ENCODE results near the gene IGDCC3.

IGDCC3 gene

DNA sequence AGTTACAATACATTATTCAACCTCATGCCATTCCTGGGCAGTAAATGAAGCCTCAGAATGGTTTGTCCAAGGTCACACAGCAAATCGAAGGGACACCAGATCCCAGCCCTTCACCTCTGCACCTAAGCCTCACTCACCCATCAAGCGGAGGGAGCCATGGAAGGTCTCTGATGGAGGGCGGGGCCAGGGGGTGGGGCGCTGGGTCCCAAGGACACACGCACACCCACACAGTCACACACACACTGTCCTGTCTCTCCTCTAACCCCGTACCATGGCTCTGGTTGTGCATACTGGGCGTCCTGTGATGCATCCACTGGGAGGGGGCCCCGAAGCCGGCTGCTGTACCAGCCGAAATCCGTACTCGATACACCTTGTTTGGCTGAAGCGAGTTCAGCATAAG lies 15.3 kb upstream of the IGDCC3 start:
- Histone ChIP-seq H3K4me3 (replicated peaks; ENCODE audit: insufficient read depth, low read length) (no peak overlapping the region), H3K27me3 (ENCODE audit: insufficient read depth, poor library complexity, severe bottlenecking) (peaks cover 59% of the 10 kb centered on the region), H3K27ac (replicated peaks) (no peak overlapping the region)
- TF ChIP-seq POLR2AphosphoS5 (IDR thresholded peaks at IDR 0.05; ENCODE audit: low read depth) = no peak
- TF ChIP-seq, protein P1, sequence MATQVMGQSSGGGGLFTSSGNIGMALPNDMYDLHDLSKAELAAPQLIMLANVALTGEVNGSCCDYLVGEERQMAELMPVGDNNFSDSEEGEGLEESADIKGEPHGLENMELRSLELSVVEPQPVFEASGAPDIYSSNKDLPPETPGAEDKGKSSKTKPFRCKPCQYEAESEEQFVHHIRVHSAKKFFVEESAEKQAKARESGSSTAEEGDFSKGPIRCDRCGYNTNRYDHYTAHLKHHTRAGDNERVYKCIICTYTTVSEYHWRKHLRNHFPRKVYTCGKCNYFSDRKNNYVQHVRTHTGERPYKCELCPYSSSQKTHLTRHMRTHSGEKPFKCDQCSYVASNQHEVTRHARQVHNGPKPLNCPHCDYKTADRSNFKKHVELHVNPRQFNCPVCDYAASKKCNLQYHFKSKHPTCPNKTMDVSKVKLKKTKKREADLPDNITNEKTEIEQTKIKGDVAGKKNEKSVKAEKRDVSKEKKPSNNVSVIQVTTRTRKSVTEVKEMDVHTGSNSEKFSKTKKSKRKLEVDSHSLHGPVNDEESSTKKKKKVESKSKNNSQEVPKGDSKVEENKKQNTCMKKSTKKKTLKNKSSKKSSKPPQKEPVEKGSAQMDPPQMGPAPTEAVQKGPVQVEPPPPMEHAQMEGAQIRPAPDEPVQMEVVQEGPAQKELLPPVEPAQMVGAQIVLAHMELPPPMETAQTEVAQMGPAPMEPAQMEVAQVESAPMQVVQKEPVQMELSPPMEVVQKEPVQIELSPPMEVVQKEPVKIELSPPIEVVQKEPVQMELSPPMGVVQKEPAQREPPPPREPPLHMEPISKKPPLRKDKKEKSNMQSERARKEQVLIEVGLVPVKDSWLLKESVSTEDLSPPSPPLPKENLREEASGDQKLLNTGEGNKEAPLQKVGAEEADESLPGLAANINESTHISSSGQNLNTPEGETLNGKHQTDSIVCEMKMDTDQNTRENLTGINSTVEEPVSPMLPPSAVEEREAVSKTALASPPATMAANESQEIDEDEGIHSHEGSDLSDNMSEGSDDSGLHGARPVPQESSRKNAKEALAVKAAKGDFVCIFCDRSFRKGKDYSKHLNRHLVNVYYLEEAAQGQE (IDR thresholded peaks at IDR 0.05; ENCODE audit: insufficient replicate concordance, low read depth) = no peak
- DNase-seq (ENCODE audit: low read depth in 1 of 2, low spot score in 1 of 2) = no peak

DNA sequence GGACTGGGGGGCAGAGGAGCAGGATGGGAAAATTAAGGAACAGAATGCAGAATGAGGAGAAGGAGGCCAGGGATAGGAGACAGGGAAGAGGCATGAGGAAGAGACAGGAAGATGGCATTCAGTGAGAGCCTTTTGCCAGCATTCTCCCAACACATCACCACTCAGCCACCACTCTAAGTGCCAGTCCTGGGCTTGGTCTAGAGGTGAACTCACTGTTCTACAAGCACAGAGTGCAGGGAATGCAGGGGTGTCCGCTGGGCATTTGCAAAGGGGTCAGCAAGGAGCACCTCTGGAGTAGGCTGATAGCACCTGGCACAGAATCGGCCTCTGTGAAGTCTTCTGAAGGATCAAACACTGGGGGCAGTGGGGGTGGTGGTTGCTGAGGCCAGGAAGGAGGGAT lies 14.6 kb upstream of the IGDCC3 start:
- Histone ChIP-seq H3K4me3 (replicated peaks; ENCODE audit: insufficient read depth, low read length) (no peak overlapping the region), H3K27ac (replicated peaks) (no peak overlapping the region), H3K27me3 (ENCODE audit: insufficient read depth, poor library complexity, severe bottlenecking) (peaks cover 53% of the 10 kb centered on the region)
- TF ChIP-seq, protein P2, sequence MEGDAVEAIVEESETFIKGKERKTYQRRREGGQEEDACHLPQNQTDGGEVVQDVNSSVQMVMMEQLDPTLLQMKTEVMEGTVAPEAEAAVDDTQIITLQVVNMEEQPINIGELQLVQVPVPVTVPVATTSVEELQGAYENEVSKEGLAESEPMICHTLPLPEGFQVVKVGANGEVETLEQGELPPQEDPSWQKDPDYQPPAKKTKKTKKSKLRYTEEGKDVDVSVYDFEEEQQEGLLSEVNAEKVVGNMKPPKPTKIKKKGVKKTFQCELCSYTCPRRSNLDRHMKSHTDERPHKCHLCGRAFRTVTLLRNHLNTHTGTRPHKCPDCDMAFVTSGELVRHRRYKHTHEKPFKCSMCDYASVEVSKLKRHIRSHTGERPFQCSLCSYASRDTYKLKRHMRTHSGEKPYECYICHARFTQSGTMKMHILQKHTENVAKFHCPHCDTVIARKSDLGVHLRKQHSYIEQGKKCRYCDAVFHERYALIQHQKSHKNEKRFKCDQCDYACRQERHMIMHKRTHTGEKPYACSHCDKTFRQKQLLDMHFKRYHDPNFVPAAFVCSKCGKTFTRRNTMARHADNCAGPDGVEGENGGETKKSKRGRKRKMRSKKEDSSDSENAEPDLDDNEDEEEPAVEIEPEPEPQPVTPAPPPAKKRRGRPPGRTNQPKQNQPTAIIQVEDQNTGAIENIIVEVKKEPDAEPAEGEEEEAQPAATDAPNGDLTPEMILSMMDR (IDR thresholded peaks at IDR 0.05; ENCODE audit: insufficient read depth, low read length) = no peak
- TF ChIP-seq GABPA (IDR thresholded peaks at IDR 0.05; ENCODE audit: low read depth) (no peak), POLR2AphosphoS5 (IDR thresholded peaks at IDR 0.05; ENCODE audit: low read depth) (no peak), SPI1 (IDR thresholded peaks at IDR 0.05; ENCODE audit: borderline replicate concordance, low read depth) (no peak)
- TF ChIP-seq, protein P1 (IDR thresholded peaks at IDR 0.05; ENCODE audit: insufficient replicate concordance, low read depth) = no peak
- DNase-seq (ENCODE audit: low read depth in 1 of 2, low spot score in 1 of 2) = no peak

DNA sequence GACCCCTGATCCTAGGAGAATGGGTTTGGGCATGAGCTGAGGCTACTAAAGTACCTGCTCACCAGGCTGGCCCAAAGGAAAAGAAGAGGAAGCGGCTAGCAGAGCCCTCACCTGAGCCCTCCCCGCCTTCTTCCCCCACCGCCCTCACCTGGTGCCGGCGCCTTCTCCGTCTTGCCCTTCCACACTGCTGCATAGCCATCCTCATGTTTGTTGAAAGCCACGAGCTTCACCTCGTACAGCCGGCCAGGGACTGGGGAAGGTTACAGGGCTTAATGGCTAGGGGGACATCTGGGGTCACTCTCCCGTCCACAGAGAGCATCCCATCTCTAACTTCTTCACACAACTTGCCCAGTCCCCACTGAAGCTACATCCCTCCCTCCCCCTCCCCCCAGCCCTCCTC lies 13.9 kb upstream of the IGDCC3 start:
- no peak for TF ChIP-seq GABPA (IDR thresholded peaks at IDR 0.05; ENCODE audit: low read depth)
- TF ChIP-seq, protein P1 (IDR thresholded peaks at IDR 0.05; ENCODE audit: insufficient replicate concordance, low read depth) = no peak
- TF ChIP-seq, protein P2 (IDR thresholded peaks at IDR 0.05; ENCODE audit: insufficient read depth, low read length) = no peak
- no peak for TF ChIP-seq SPI1 (IDR thresholded peaks at IDR 0.05; ENCODE audit: borderline replicate concordance, low read depth)
- no peak for TF ChIP-seq POLR2AphosphoS5 (IDR thresholded peaks at IDR 0.05; ENCODE audit: low read depth)
- no peak for DNase-seq (ENCODE audit: low read depth in 1 of 2, low spot score in 1 of 2)
- Histone ChIP-seq H3K27me3 (ENCODE audit: insufficient read depth, poor library complexity, severe bottlenecking) (peaks cover 47% of the 10 kb centered on the region), H3K4me3 (replicated peaks; ENCODE audit: insufficient read depth, low read length) (no peak overlapping the region), H3K27ac (replicated peaks) (no peak overlapping the region)

DNA sequence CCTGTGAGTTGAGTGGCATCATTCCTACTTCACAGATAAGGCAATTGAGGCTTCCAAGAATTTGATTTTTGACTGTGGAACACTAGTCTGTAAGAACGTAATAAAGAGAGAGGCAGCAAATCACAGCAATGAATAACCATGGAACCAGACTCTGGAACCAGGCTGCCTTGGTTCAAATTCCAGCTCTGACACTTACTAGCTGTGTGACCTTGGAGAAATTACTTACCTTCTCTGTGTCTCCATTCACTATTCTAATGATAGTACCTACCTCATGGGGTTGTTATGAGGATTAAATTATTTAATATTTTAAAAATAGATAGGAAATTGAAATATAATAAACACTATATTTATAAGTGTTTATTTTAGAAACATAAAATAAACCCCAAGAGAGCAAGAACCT lies 12.6 kb upstream of the IGDCC3 start:
- Histone ChIP-seq H3K4me3 (replicated peaks; ENCODE audit: insufficient read depth, low read length) (no peak overlapping the region), H3K27me3 (ENCODE audit: insufficient read depth, poor library complexity, severe bottlenecking) (peaks cover 37% of the 10 kb centered on the region), H3K27ac (replicated peaks) (no peak overlapping the region)
- TF ChIP-seq, protein P1 (IDR thresholded peaks at IDR 0.05; ENCODE audit: insufficient replicate concordance, low read depth) = no peak
- no peak for TF ChIP-seq SPI1 (IDR thresholded peaks at IDR 0.05; ENCODE audit: borderline replicate concordance, low read depth)
- TF ChIP-seq GABPA (IDR thresholded peaks at IDR 0.05; ENCODE audit: low read depth) = no peak
- TF ChIP-seq, protein P2 (IDR thresholded peaks at IDR 0.05; ENCODE audit: insufficient read depth, low read length) = no peak
- no peak for TF ChIP-seq POLR2AphosphoS5 (IDR thresholded peaks at IDR 0.05; ENCODE audit: low read depth)
- no peak for DNase-seq (ENCODE audit: low read depth in 1 of 2, low spot score in 1 of 2)
